HEK293 (cell line): ENCODE results near the gene PDLIM4.
A peak's percentile ranks its signal among the peaks of the same experiment; 100 is the strongest.

Experiments used
- CTCF ChIA-PET: fragments of 350-600 bp; formaldehyde crosslinking; extraction: SDS; loops from one replicate; lab custom pipeline; 2021; ENCODE audit warnings: antibody characterized with exemption; lab: Yijun Ruan, JAX
- POLR2A ChIA-PET: fragments of 300-600 bp; formaldehyde crosslinking; extraction: SDS; loops from one replicate; lab custom pipeline; 2020; ENCODE audit warnings: antibody characterized with exemption, inconsistent platforms; lab: Yijun Ruan, JAX
- H3K27ac ChIP-seq: fragments of 200-500 bp; sonication (Bioruptor generic); 2 replicates; pipeline ENCODE4 v1.5.1; 2014; ENCODE audit warnings: low read depth, low read length, control low read depth, inconsistent platforms; ENCODE audit errors: extremely low read depth
- H3K36me3 ChIP-seq, 2 experiments: fragments of 200-500 bp in 1 of 2; sonication (Bioruptor generic) in 1 of 2; 1 replicate in 1 of 2; 2 replicates in 1 of 2; pipeline ENCODE4 v1.5.1; 2014 to 2017; ENCODE audit warnings: inconsistent platforms in 2 of 2, low read length in 2 of 2; ENCODE audit not compliant: control insufficient read depth in 2 of 2, insufficient read depth in 1 of 2
- H3K4me1 ChIP-seq: fragments of 200-500 bp; sonication (Bioruptor generic); 2 replicates; pipeline ENCODE4 v1.5.1; 2014; ENCODE audit warnings: mild to moderate bottlenecking, low read length, inconsistent platforms; ENCODE audit not compliant: control insufficient read depth, insufficient read depth
- H3K4me3 ChIP-seq: 2 replicates; pipeline ENCODE4 v1.5.1; 2011; ENCODE audit warnings: low read depth, mild to moderate bottlenecking, control low read depth, low read length, moderate library complexity
- H3K9me3 ChIP-seq: fragments of 200-500 bp; sonication (Bioruptor generic); 2 replicates; pipeline ENCODE4 v1.5.1; 2014; ENCODE audit warnings: low read depth, low read length, inconsistent platforms; ENCODE audit not compliant: control insufficient read depth, insufficient read depth
- RBAK ChIP-seq: fragments of 450-650 bp; formaldehyde crosslinking; IDR thresholded peaks from 2 replicates; pipeline ENCODE4 v1.5.1; 2016; ENCODE audit warnings: missing biosample characterization, missing genetic modification characterization
- SP2 ChIP-seq: fragments of 450-650 bp; formaldehyde crosslinking; IDR thresholded peaks from 2 replicates; pipeline ENCODE4 v1.5.1; 2016; ENCODE audit warnings: missing biosample characterization, missing genetic modification characterization
- TRIM28 ChIP-seq: IDR thresholded peaks from 2 replicates; pipeline ENCODE4 v1.6.1; 2011; ENCODE audit warnings: low read length, control low read depth, borderline replicate concordance
- ZNF157 ChIP-seq: fragments of 450-650 bp; formaldehyde crosslinking; IDR thresholded peaks from 2 replicates; pipeline ENCODE4 v1.5.1; 2016; ENCODE audit warnings: missing biosample characterization, missing genetic modification characterization
- ZNF202 ChIP-seq: fragments of 450-650 bp; formaldehyde crosslinking; IDR thresholded peaks from 2 replicates; pipeline ENCODE4 v1.5.1; 2016; ENCODE audit warnings: missing biosample characterization, missing genetic modification characterization, borderline replicate concordance
- ZNF274 ChIP-seq, 2 experiments: fragments of 200-500 bp in 1 of 2; fragments of 450-650 bp in 1 of 2; sonication (Bioruptor generic) in 1 of 2; formaldehyde crosslinking in 1 of 2; IDR thresholded peaks; 2 replicates each; pipeline versions ENCODE4 v1.5.1 to v1.6.1; 2014 to 2016; ENCODE audit warnings: borderline replicate concordance in 1 of 2, inconsistent platforms in 1 of 2, low read length in 1 of 2, missing biosample characterization in 1 of 2, missing genetic modification characterization in 1 of 2
- ZNF335 ChIP-seq: fragments of 450-650 bp; formaldehyde crosslinking; conservative IDR thresholded peaks from 2 replicates; pipeline ENCODE4 v1.5.1; 2016; ENCODE audit warnings: missing biosample characterization, missing genetic modification characterization
- ZNF473 ChIP-seq: fragments of 450-650 bp; formaldehyde crosslinking; IDR thresholded peaks from 2 replicates; pipeline ENCODE4 v1.5.1; 2017; ENCODE audit warnings: missing biosample characterization, missing genetic modification characterization
- ZNF555 ChIP-seq: fragments of 450-650 bp; formaldehyde crosslinking; conservative IDR thresholded peaks from 2 replicates; pipeline ENCODE4 v1.5.1; 2017; ENCODE audit warnings: missing biosample characterization, mild to moderate bottlenecking, missing genetic modification characterization, inconsistent platforms
- ZNF585B ChIP-seq: fragments of 450-650 bp; formaldehyde crosslinking; IDR thresholded peaks from 2 replicates; pipeline ENCODE4 v1.5.1; 2016; ENCODE audit warnings: missing biosample characterization, missing genetic modification characterization
- ZNF707 ChIP-seq: fragments of 450-650 bp; formaldehyde crosslinking; IDR thresholded peaks from 2 replicates; pipeline ENCODE4 v1.5.1; 2016; ENCODE audit warnings: missing biosample characterization, missing genetic modification characterization
- ZNF777 ChIP-seq: fragments of 450-650 bp; formaldehyde crosslinking; IDR thresholded peaks from 2 replicates; pipeline ENCODE4 v1.5.1; 2017; ENCODE audit warnings: missing biosample characterization, missing genetic modification characterization, borderline replicate concordance
- ZSCAN23 ChIP-seq: fragments of 450-650 bp; formaldehyde crosslinking; IDR thresholded peaks from 2 replicates; pipeline ENCODE4 v1.5.1; 2016; ENCODE audit warnings: missing biosample characterization, missing genetic modification characterization
- TF ChIP-seq, protein P1 (sequence below): fragments of 450-650 bp; formaldehyde crosslinking; IDR thresholded peaks from 2 replicates; pipeline ENCODE4 v1.5.1; 2017; ENCODE audit warnings: missing biosample characterization, mild to moderate bottlenecking, missing genetic modification characterization, moderate library complexity
- TF ChIP-seq, protein P2 (sequence below): fragments of 450-650 bp; formaldehyde crosslinking; IDR thresholded peaks from 2 replicates; pipeline ENCODE4 v1.5.1; 2016; ENCODE audit warnings: missing biosample characterization, missing genetic modification characterization, borderline replicate concordance
- TF ChIP-seq, protein P3 (sequence below): fragments of 450-650 bp; formaldehyde crosslinking; IDR thresholded peaks from 2 replicates; pipeline ENCODE4 v1.5.1; 2016; ENCODE audit warnings: missing biosample characterization, missing genetic modification characterization
- TF ChIP-seq, protein P4 (sequence below): fragments of 450-650 bp; formaldehyde crosslinking; IDR thresholded peaks from 2 replicates; pipeline ENCODE4 v1.5.1; 2016; ENCODE audit warnings: missing biosample characterization, missing genetic modification characterization
- TF ChIP-seq, protein P5 (sequence below): fragments of 450-650 bp; IDR thresholded peaks from 2 replicates; pipeline ENCODE4 v1.5.1; 2018; ENCODE audit warnings: missing biosample characterization, mild to moderate bottlenecking, missing genetic modification characterization

The PDLIM4 gene

DNA sequence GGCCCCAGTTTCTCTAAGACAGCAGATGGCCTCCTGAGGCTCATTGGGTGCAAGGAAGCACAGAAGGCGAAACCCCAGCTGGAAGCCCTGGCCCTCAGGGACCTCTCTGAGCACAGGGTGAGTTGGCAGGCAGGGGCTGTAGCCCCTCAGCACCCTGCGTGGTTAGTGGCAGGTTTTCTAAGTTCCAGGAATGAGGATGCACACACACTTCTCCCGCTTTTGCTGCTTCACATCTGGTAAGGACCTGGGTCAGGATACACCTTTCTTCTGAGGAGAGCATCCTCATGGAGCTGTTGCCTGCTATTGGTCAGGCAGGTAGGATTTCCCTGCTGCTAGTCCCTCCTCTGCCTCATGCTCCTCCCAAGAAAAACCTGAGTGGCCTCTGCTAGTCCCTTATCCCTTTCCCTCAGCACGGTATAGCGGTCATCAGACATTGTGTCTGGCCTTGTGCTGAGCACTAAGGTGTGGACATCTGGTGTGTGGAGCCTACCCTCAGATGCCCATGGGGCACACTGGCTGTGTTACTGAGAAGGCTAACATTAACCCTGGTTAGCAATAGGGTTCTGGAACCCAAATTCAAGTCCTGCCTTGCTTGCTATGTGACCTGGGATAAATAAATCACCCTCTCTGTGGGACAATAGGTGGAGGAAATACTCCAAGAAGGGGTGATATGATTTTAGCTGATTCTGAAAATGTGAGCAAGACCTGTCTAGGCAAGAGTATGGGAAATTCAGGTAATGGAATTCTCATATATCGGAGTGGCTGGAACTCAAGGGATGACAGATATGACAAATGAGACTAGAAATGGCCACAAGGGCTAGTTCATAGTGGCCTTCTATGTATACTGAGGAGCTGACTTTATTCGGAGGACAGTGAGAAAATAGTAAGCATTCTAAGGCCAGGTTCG, 38.3 kb downstream of the PDLIM4 start:
- ChIA-PET CTCF (interaction anchor here (1.0 kb wide), 1 partner anchor 76 kb away, joined by 3 read pairs; no protein-coding TSS in a partner anchor), POLR2A (no interaction called here)
- no peaks in the 10 kb centered on the region for H3K9me3 ChIP-seq
- H3K4me1 ChIP-seq: peaks cover 4% of the 10 kb centered on the region; the same call in 1 of the 2 replicates
- peak overlapping the region; percentile 63 for H3K4me3 ChIP-seq
- no peak overlapping the region for H3K27ac ChIP-seq
- no peaks in the 10 kb centered on the region for H3K36me3 ChIP-seq
- TF ChIP-seq ZNF335 (tag by site-specific recombination): peak; percentile 62; the same call in 1 of the 2 replicates
- no peak for TF ChIP-seq ZNF473 (tag by site-specific recombination)
- TF ChIP-seq ZNF585B (tag by site-specific recombination): no peak
- no peak for TF ChIP-seq TRIM28
- TF ChIP-seq ZNF555 (tag by site-specific recombination): no peak
- TF ChIP-seq ZNF202 (tag by site-specific recombination): no peak

DNA sequence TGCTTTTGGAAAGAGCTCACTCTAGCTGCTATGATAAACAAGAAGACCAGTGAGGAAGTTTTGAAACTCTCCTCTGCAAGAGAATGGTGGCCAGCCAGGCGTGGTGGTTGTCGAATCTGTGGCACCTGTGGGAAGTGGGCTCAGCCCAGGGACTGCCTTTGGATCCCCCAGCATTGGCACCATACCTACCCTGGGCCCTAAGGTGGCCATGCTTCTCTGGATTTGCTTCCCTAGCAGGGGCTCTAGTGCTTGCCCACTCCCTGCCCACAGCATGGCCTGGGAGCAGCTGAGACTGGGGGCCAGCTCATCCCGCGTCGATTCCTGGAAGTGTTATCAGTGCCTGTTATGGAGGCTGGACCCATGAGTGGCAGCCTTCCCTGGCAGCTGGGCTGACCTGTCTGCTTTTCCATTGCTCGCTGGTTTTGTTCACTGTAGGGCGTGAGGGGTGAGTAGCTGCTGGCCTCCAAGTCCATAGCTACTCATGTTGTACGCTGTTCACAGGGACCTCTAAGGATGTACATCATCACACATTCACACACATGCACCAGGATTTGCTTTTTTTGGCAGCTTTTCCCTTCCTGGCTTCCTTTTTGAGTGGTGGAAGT, 39.0 kb downstream of the PDLIM4 start:
- Histone ChIP-seq H3K4me3 (no peak overlapping the region), H3K9me3 (no peaks in the 10 kb centered on the region), H3K36me3 (no peaks in the 10 kb centered on the region), H3K4me1 (peaks cover 4% of the 10 kb centered on the region; the same call in 1 of the 2 replicates), H3K27ac (no peak overlapping the region)
- TF ChIP-seq, protein P1, sequence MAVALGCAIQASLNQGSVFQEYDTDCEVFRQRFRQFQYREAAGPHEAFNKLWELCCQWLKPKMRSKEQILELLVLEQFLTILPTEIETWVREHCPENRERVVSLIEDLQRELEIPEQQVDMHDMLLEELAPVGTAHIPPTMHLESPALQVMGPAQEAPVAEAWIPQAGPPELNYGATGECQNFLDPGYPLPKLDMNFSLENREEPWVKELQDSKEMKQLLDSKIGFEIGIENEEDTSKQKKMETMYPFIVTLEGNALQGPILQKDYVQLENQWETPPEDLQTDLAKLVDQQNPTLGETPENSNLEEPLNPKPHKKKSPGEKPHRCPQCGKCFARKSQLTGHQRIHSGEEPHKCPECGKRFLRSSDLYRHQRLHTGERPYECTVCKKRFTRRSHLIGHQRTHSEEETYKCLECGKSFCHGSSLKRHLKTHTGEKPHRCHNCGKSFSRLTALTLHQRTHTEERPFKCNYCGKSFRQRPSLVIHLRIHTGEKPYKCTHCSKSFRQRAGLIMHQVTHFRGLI (tag by site-specific recombination): no peak
- TF ChIP-seq ZNF707 (no peak), SP2 (tag by site-specific recombination) (no peak), ZSCAN23 (tag by site-specific recombination) (no peak), ZNF274 (IDR thresholded peaks at IDR 0.05; ENCODE audit: low read length) (no peak), ZNF274 (tag by site-specific recombination; IDR thresholded peaks at IDR 0.05; ENCODE audit: borderline replicate concordance) (no peak), ZNF157 (tag by site-specific recombination) (no peak), RBAK (tag by site-specific recombination) (no peak), ZNF777 (tag by site-specific recombination) (no peak)
- TF ChIP-seq, protein P2, sequence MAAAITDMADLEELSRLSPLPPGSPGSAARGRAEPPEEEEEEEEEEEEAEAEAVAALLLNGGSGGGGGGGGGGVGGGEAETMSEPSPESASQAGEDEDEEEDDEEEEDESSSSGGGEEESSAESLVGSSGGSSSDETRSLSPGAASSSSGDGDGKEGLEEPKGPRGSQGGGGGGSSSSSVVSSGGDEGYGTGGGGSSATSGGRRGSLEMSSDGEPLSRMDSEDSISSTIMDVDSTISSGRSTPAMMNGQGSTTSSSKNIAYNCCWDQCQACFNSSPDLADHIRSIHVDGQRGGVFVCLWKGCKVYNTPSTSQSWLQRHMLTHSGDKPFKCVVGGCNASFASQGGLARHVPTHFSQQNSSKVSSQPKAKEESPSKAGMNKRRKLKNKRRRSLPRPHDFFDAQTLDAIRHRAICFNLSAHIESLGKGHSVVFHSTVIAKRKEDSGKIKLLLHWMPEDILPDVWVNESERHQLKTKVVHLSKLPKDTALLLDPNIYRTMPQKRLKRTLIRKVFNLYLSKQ: no peak
- TF ChIP-seq, protein P3, sequence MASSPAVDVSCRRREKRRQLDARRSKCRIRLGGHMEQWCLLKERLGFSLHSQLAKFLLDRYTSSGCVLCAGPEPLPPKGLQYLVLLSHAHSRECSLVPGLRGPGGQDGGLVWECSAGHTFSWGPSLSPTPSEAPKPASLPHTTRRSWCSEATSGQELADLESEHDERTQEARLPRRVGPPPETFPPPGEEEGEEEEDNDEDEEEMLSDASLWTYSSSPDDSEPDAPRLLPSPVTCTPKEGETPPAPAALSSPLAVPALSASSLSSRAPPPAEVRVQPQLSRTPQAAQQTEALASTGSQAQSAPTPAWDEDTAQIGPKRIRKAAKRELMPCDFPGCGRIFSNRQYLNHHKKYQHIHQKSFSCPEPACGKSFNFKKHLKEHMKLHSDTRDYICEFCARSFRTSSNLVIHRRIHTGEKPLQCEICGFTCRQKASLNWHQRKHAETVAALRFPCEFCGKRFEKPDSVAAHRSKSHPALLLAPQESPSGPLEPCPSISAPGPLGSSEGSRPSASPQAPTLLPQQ (tag by site-specific recombination): no peak
- TF ChIP-seq, protein P4, sequence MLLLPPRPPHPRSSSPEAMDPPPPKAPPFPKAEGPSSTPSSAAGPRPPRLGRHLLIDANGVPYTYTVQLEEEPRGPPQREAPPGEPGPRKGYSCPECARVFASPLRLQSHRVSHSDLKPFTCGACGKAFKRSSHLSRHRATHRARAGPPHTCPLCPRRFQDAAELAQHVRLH (tag by site-specific recombination): no peak
- TF ChIP-seq, protein P5, sequence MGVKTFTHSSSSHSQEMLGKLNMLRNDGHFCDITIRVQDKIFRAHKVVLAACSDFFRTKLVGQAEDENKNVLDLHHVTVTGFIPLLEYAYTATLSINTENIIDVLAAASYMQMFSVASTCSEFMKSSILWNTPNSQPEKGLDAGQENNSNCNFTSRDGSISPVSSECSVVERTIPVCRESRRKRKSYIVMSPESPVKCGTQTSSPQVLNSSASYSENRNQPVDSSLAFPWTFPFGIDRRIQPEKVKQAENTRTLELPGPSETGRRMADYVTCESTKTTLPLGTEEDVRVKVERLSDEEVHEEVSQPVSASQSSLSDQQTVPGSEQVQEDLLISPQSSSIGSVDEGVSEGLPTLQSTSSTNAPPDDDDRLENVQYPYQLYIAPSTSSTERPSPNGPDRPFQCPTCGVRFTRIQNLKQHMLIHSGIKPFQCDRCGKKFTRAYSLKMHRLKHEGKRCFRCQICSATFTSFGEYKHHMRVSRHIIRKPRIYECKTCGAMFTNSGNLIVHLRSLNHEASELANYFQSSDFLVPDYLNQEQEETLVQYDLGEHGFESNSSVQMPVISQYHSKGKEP (tag by site-specific recombination): no peak
- CTCF ChIA-PET: interaction anchor here (0.7 to 1.0 kb wide), 2 partner anchors 75 to 1424 kb away, joined by 3 read pairs; no protein-coding TSS in a partner anchor
- POLR2A ChIA-PET: no interaction called here
